Measurements from ENCODE around the gene LTBP3. TPM values are rescaled to one million over a fixed set of nuclear protein-coding genes. Genes with fewer than 3 reads are reported as not detected.

LTBP3 gene
- total RNA-seq, result 165 and 206 TPM in 2 replicates

GRCh38 chr11:65558002-65558929, at the start of gene LTBP3:
Gene LTBP3 (minus strand): TSS chr11:65558359. CDS start chr11:65557959, 400 bp downstream.

DNA sequence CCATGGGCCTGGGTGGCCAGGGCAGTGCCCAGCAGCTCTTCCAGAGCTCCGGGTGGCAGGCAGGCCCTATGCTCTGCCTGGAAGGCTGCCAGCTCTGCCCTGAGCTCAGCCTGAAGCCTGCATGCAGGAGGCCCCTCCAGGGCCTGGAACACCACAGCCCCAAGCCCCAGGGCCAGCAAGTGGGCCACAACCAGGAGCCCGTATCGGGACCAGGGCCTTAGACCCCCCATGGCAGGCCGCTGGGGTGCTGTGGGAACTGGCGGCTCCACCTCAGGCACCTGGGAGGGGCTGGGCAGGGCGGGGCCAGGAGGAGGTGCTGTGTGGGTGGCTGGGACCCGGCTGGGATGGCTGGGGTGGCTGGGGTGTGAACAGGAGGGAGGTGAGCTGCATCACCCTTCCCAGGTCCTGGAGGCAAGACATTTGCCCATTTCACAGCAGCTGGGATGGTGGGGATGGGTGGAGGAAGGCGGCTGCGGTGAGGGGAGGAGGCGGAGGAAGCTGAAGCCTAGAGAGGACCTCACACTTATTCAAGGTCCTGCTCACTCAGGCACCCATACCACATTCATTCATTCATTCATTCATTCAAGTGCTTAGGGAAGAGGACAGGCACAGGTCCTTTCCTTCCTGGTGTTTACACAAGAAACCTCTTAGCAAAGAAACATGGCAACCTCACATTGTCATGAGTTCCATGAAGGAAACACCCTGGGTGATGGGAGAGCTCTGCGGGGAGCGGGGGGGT, 37.6 kb upstream of the LTBP3 start, which contains the start of gene KCNK7:
Gene KCNK7 (minus strand): TSS at position 258 of the 739 bp plus-strand sequence. CDS start 28 bp downstream, at position 230.

DNA sequence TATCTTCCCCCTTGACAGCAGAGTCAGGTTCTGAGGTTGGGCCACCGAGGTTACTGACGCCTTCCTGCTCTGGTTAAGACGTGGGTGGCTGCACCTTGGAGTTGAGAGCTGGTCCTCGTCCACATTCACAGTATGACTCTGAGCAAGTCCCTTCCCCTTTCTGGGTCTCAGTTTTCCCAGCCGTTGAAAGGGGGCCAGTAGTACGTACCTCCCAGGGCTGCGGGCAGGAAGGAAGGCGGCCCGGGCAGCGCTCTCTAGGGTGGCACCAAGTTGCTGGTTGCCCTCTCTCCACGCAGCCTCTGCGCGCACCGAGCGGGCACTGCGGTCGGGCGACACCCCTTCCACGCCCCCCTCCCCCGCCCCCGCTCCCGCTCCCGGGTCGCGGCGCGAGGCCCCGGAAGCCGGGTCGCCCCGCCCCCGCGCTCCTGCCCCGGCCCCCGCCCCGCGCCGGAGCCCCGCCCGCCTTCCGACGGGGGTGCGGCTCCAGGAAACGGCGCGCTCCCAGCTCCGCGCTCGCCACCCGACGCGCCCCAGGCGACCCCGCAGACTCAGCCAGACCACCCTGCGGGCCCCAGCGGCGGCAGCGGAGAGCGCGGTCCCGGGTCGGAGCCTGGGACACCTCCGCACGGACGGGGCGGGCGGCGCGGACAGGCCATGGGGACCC, 17.5 kb upstream of the LTBP3 start, which contains the start of gene EHBP1L1:
Gene EHBP1L1 (plus strand): TSS at position 486 of the 664 bp plus-strand sequence. CDS start 250 bp downstream, outside the sequence.

GRCh38 chr11:65572356-65573051, 14.3 kb upstream of the LTBP3 start, which contains the start of gene FAM89B:
Gene FAM89B (plus strand): TSS chr11:65572538. CDS start chr11:65572670, 132 bp downstream.

DNA sequence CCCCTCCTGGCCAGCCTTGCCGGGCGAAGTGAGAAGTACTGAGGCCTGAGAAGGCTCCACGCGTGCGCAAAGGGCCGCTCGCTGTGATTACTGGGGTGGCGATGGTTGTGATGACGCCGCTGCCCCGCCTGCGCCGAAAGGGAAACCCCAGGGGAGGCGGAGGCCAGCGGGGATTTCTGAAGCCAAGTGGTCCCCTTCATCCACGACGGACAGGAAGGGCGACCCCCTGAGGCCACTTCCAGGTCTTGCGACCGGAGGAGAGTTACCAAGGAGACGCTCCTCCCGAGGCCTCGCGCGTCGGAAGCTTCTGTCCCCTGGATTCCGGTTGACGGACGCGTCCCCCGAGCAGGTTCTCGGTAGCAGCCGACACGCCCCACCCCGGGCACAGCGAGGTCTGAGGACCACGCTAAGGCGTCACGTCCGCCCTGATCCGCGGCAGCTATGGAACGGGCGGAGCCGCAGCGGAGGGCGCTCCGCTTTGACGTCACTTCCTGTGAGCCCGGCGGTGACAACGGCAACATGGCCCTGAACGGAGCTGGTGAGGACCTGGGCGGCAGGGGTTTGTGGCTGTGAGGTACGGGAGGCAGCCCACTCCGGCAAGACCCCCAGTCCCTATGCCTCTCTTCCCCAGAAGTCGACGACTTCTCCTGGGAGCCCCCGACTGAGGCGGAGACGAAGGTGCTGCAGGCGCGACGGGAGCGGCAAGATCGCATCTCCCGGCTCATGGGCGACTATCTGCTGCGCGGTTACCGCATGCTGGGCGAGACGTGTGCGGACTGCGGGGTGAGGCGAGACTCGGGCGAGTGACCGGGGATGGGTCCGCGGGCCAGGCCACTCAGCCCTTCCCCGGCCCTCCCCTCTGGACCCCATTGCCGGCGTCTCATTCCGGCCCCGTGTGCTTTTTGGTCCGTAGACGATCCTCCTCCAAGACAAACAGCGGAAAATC, 12.1 kb upstream of the LTBP3 start, which contains the start of gene ZNRD2:
Gene ZNRD2 (plus strand): TSS at position 505 of the 946 bp plus-strand sequence. CDS start 15 bp downstream, at position 520.

DNA sequence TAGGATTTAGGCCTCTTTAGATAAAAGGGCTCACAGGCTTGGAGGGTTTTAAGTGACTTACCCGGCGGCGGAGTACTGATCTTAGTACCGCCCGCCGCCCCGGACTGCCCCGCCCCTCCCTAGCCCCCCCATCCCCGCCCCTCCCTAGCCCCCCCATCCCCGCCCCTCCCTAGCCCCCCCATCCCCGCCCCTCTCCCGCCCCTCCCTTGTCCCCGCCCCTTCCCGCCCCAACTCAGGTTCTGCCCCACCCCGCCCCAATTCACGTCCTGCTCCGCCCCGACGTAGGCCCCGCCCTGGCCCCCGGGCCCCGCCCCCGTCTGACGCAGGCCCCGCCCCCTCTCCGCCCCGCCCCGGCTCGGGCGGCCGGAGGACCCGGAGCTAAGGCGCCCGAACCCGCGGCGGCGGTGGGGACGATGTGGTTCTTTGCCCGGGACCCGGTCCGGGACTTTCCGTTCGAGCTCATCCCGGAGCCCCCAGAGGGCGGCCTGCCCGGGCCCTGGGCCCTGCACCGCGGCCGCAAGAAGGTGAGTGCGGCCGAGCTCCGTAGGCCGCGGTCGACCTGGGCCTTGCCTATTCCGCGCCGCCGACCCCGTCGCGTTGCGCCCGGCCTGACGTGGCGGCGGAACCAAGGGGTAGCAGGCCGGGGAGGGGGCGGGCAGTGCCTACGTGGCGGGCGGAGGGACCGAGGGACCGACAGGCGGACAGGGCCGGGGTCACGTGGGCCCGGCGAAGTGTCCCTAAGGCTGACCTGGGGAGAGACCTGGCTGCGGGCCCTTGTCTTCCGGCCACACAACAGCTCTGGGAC, 33.2 kb downstream of the LTBP3 start, which contains the start of gene SCYL1:
Gene SCYL1 (plus strand): TSS at position 343 of the 805 bp plus-strand sequence. CDS start 71 bp downstream, at position 414.

DNA sequence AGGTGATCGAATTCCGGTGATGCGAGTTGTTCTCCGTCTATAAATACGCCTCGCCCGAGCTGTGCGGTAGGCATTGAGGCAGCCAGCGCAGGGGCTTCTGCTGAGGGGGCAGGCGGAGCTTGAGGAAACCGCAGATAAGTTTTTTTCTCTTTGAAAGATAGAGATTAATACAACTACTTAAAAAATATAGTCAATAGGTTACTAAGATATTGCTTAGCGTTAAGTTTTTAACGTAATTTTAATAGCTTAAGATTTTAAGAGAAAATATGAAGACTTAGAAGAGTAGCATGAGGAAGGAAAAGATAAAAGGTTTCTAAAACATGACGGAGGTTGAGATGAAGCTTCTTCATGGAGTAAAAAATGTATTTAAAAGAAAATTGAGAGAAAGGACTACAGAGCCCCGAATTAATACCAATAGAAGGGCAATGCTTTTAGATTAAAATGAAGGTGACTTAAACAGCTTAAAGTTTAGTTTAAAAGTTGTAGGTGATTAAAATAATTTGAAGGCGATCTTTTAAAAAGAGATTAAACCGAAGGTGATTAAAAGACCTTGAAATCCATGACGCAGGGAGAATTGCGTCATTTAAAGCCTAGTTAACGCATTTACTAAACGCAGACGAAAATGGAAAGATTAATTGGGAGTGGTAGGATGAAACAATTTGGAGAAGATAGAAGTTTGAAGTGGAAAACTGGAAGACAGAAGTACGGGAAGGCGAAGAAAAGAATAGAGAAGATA, 59.0 kb downstream of the LTBP3 start, which contains the start of gene MALAT1:
Gene MALAT1 (plus strand): TSS at position 69 of the 736 bp plus-strand sequence.

Other genes with a start within 250 kb of the LTBP3 start
- 35.6 and 79.6 TPM in 2 replicates for gene CDC42EP2, start 243.5 kb downstream of the LTBP3 start, total RNA-seq
- 32.4 and 36.6 TPM in 2 replicates for gene DPF2, start 224.5 kb downstream of the LTBP3 start, total RNA-seq
- 0.12 TPM in 1 of 2 replicates, not detected in the other for gene TIGD3, start 203.6 kb downstream of the LTBP3 start, total RNA-seq
- 2.1 and 3.5 TPM in 2 replicates for gene SLC25A45, start 175.7 kb downstream of the LTBP3 start, total RNA-seq
- gene FRMD8, start 171.7 kb downstream of the LTBP3 start, total RNA-seq, result 28.1 and 50.2 TPM in 2 replicates
- gene NEAT1, start 135.6 kb downstream of the LTBP3 start, total RNA-seq, result 34.4 and 45.6 TPM in 2 replicates
- 1,267 and 1,769 TPM in 2 replicates for gene MALAT1, start 59.3 kb downstream of the LTBP3 start, total RNA-seq
- gene SCYL1, start 33.3 kb downstream of the LTBP3 start, total RNA-seq, result 69.6 and 125 TPM in 2 replicates
- gene ZNRD2, start 12.1 kb upstream of the LTBP3 start, total RNA-seq, result 37.1 and 50.3 TPM in 2 replicates
- gene FAM89B, start 14.2 kb upstream of the LTBP3 start, total RNA-seq, result 63.5 and 65.5 TPM in 2 replicates
- gene EHBP1L1, start 17.7 kb upstream of the LTBP3 start, total RNA-seq, result 37.3 and 97.9 TPM in 2 replicates
- gene KCNK7, start 37.4 kb upstream of the LTBP3 start, total RNA-seq, result 0.09 and 1.2 TPM in 2 replicates
- gene MAP3K11, start 55.9 kb upstream of the LTBP3 start, total RNA-seq, result 28.9 and 30.2 TPM in 2 replicates
- 29.4 and 35.4 TPM in 2 replicates for gene PCNX3, start 57.4 kb upstream of the LTBP3 start, total RNA-seq
- 15.8 and 28.9 TPM in 2 replicates for gene SIPA1, start 79.7 kb upstream of the LTBP3 start, total RNA-seq
- 36.7 and 42.9 TPM in 2 replicates for gene RELA, start 104.6 kb upstream of the LTBP3 start, total RNA-seq
- 24.8 and 29.6 TPM in 2 replicates for gene KAT5, start 153.9 kb upstream of the LTBP3 start, total RNA-seq
- gene RNASEH2C, start 162.4 kb upstream of the LTBP3 start, total RNA-seq, result 52.8 and 80.4 TPM in 2 replicates
- gene AP5B1, start 222.6 kb upstream of the LTBP3 start, total RNA-seq, result 8.9 and 13.4 TPM in 2 replicates
- gene OVOL1, start 228.7 kb upstream of the LTBP3 start, total RNA-seq, result not detected in 2 replicates